IMR-90 (cell line): Measurements from ENCODE around the gene CMSS1.

Experiments
- CEBPB ChIP-seq: IDR thresholded peaks from 2 replicates; pipeline ENCODE4 v1.6.1; 2012; ENCODE audit warnings: low read depth, low read length, improper control_type of control experiment
- CTCF ChIP-seq: conservative IDR thresholded peaks from 2 replicates; pipeline ENCODE4 v1.5.1; 2012; ENCODE audit warnings: mild to moderate bottlenecking, low read depth, low read length, improper control_type of control experiment
- POLR2A ChIP-seq: IDR thresholded peaks from 2 replicates; pipeline ENCODE4 v1.6.1; 2012; ENCODE audit warnings: mild to moderate bottlenecking, low read depth, low read length
- RAD21 ChIP-seq: IDR thresholded peaks from 2 replicates; pipeline ENCODE4 v1.6.1; 2012; ENCODE audit warnings: low read length, improper control_type of control experiment
- SMC3 ChIP-seq: fragments of 150-350 bp; IDR thresholded peaks from 2 replicates; pipeline ENCODE4 v1.6.1; 2016; ENCODE audit warnings: low read depth, mild to moderate bottlenecking, antibody characterized with exemption, low read length, moderate library complexity

DNA sequence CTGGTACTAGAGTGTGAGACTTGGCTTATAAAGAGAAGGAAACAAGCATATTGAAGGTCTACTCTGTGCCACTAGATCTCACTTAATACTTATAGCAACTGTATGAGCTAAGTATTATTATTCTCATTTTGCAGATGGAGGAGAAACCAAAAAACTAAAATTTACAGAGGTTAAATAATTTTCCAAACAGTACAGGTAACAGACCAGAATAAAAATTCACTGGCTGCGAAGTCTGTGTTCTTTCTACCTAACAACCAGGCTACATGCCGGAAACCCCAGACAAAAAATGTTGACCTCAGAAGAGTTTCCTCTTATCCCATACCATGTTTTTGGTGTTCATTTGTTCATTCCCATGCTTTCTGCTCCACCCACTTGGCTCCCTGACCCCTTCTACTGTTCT is 46.6 kb downstream of the CMSS1 start:
- TF ChIP-seq RAD21 (no peak), POLR2A (no peak), CTCF (no peak), SMC3 (no peak), CEBPB (no peak)
